MCF 10A (cell line): ENCODE measurements around the gene AMZ1. TPM values are rescaled to one million over a fixed set of nuclear protein-coding genes. Genes with fewer than 3 reads are reported as not detected.

Experiments used
- total RNA-seq: library from RNA; stranded (reverse); gene quantifications from 2 replicates; pipeline ENCODE4 v1.2.3, GENCODE V29; 2022

Gene AMZ1
- total RNA-seq, 1 experiment from 2014 or later, result not detected

Other genes starting within 250 kb of the AMZ1 start
- not detected in 2 replicates for gene GRIFIN, start 211.8 kb upstream of the AMZ1 start, total RNA-seq
- gene LFNG, start 168.4 kb upstream of the AMZ1 start, total RNA-seq, result 1.7 and 2.4 TPM in 2 replicates
- 15.4 and 18.0 TPM in 2 replicates for gene BRAT1, start 132.7 kb upstream of the AMZ1 start, total RNA-seq
- gene IQCE, start 129.2 kb upstream of the AMZ1 start, total RNA-seq, result 16.7 and 23.9 TPM in 2 replicates
- gene TTYH3, start 56.2 kb upstream of the AMZ1 start, total RNA-seq, result 20.9 and 34.7 TPM in 2 replicates
- gene GNA12, start 156.1 kb downstream of the AMZ1 start, total RNA-seq, result 36.2 and 38.6 TPM in 2 replicates